Neuron (in vitro differentiated cells): ENCODE measurements around the gene CHI3L1.

Source experiments
- H2AFZ ChIP-seq: one replicate; pipeline ENCODE4 v1.6.1; 2013; ENCODE audit warnings: low read depth, mild to moderate bottlenecking, inconsistent platforms, low read length, moderate library complexity
- H3K27me3 ChIP-seq: one replicate; pipeline ENCODE4 v1.6.1; 2013; ENCODE audit warnings: low read length; ENCODE audit not compliant: insufficient read depth
- H3K36me3 ChIP-seq: one replicate; pipeline ENCODE4 v1.6.1; 2013; ENCODE audit warnings: low read length; ENCODE audit not compliant: insufficient read depth
- H3K4me1 ChIP-seq: one replicate; pipeline ENCODE4 v1.6.1; 2013; ENCODE audit warnings: low read length; ENCODE audit not compliant: insufficient read depth
- H3K4me3 ChIP-seq: 2 replicates; pipeline ENCODE4 v1.5.1; 2013; ENCODE audit warnings: mild to moderate bottlenecking, low read length, moderate library complexity
- H3K9me3 ChIP-seq: one replicate; pipeline ENCODE4 v1.6.1; 2013; ENCODE audit warnings: low read length

The CHI3L1 gene

GRCh38 chr1:203144661-203145060, 41.8 kb downstream of the CHI3L1 start:
- H3K27me3 ChIP-seq: no peaks in the 10 kb centered on the region
- H2AFZ ChIP-seq: no peak overlapping the region
- no peak overlapping the region for H3K4me3 ChIP-seq
- peaks cover 11% of the 10 kb centered on the region for H3K4me1 ChIP-seq
- no peaks in the 10 kb centered on the region for H3K9me3 ChIP-seq
- H3K36me3 ChIP-seq: no peaks in the 10 kb centered on the region

GRCh38 chr1:203143641-203144040, 42.9 kb downstream of the CHI3L1 start:
- Histone ChIP-seq H3K27me3 (no peaks in the 10 kb centered on the region), H3K4me3 (no peak overlapping the region), H2AFZ (no peak overlapping the region), H3K9me3 (no peaks in the 10 kb centered on the region), H3K4me1 (peaks cover 11% of the 10 kb centered on the region), H3K36me3 (no peaks in the 10 kb centered on the region)

- Histone ChIP-seq H2AFZ (no peak overlapping the region), H3K27me3 (no peaks in the 10 kb centered on the region), H3K4me3 (no peak overlapping the region), H3K4me1 (peaks cover 10% of the 10 kb centered on the region), H3K36me3 (no peaks in the 10 kb centered on the region), H3K9me3 (no peaks in the 10 kb centered on the region)
Measured at GRCh38 chr1:203142684-203143408, 43.7 kb downstream of the CHI3L1 start.

- Histone ChIP-seq H2AFZ (no peak overlapping the region), H3K36me3 (no peaks in the 10 kb centered on the region), H3K4me3 (no peak overlapping the region), H3K9me3 (no peaks in the 10 kb centered on the region), H3K4me1 (peaks cover 3% of the 10 kb centered on the region), H3K27me3 (no peaks in the 10 kb centered on the region)
Measured at GRCh38 chr1:203142124-203142523, 44.4 kb downstream of the CHI3L1 start.

- H3K4me1 ChIP-seq: no peaks in the 10 kb centered on the region
- no peak overlapping the region for H2AFZ ChIP-seq
- H3K27me3 ChIP-seq: no peaks in the 10 kb centered on the region
- H3K36me3 ChIP-seq: no peaks in the 10 kb centered on the region
- no peaks in the 10 kb centered on the region for H3K9me3 ChIP-seq
- H3K4me3 ChIP-seq: no peak overlapping the region
Measured at GRCh38 chr1:203140743-203141520, 45.6 kb downstream of the CHI3L1 start.

GRCh38 chr1:203139976-203140475, 46.5 kb downstream of the CHI3L1 start:
- H2AFZ ChIP-seq: no peak overlapping the region
- no peak overlapping the region for H3K4me3 ChIP-seq
- no peaks in the 10 kb centered on the region for H3K27me3 ChIP-seq
- no peaks in the 10 kb centered on the region for H3K9me3 ChIP-seq
- no peaks in the 10 kb centered on the region for H3K36me3 ChIP-seq
- no peaks in the 10 kb centered on the region for H3K4me1 ChIP-seq

- no peaks in the 10 kb centered on the region for H3K4me1 ChIP-seq
Measured at GRCh38 chr1:203138066-203138465, 48.4 kb downstream of the CHI3L1 start.

GRCh38 chr1:203137324-203137723, 49.2 kb downstream of the CHI3L1 start:
- H3K9me3 ChIP-seq: no peaks in the 10 kb centered on the region
- H3K36me3 ChIP-seq: no peaks in the 10 kb centered on the region

More at GRCh38 chr1:203138066-203138465, 48.4 kb downstream of the CHI3L1 start:
- Histone ChIP-seq H3K9me3 (no peaks in the 10 kb centered on the region), H3K4me3 (no peak overlapping the region), H2AFZ (no peak overlapping the region), H3K27me3 (no peaks in the 10 kb centered on the region), H3K36me3 (no peaks in the 10 kb centered on the region)

GRCh38 chr1:203136409-203137042, 50.0 kb downstream of the CHI3L1 start:
- no peaks in the 10 kb centered on the region for H3K9me3 ChIP-seq
- H2AFZ ChIP-seq: no peak overlapping the region
- no peaks in the 10 kb centered on the region for H3K4me1 ChIP-seq

More at GRCh38 chr1:203137324-203137723, 49.2 kb downstream of the CHI3L1 start:
- Histone ChIP-seq H3K4me3 (no peak overlapping the region), H3K27me3 (no peaks in the 10 kb centered on the region), H2AFZ (no peak overlapping the region), H3K4me1 (no peaks in the 10 kb centered on the region)

GRCh38 chr1:203135636-203136305, 50.7 kb downstream of the CHI3L1 start:
- no peaks in the 10 kb centered on the region for H3K36me3 ChIP-seq
- no peaks in the 10 kb centered on the region for H3K27me3 ChIP-seq
- H3K4me1 ChIP-seq: no peaks in the 10 kb centered on the region
- no peak overlapping the region for H2AFZ ChIP-seq
- H3K4me3 ChIP-seq: no peak overlapping the region
- no peaks in the 10 kb centered on the region for H3K9me3 ChIP-seq

More at GRCh38 chr1:203136409-203137042, 50.0 kb downstream of the CHI3L1 start:
- no peaks in the 10 kb centered on the region for H3K27me3 ChIP-seq
- no peak overlapping the region for H3K4me3 ChIP-seq
- H3K36me3 ChIP-seq: no peaks in the 10 kb centered on the region

GRCh38 chr1:203133970-203134725, 52.4 kb downstream of the CHI3L1 start:
- Histone ChIP-seq H3K4me1 (no peaks in the 10 kb centered on the region), H3K27me3 (no peaks in the 10 kb centered on the region), H2AFZ (no peak overlapping the region), H3K36me3 (no peaks in the 10 kb centered on the region), H3K4me3 (no peak overlapping the region), H3K9me3 (no peaks in the 10 kb centered on the region)

GRCh38 chr1:203131548-203132200, 54.8 kb downstream of the CHI3L1 start:
- Histone ChIP-seq H3K36me3 (no peaks in the 10 kb centered on the region), H2AFZ (no peak overlapping the region), H3K4me3 (no peak overlapping the region), H3K9me3 (no peaks in the 10 kb centered on the region), H3K4me1 (peaks cover 4% of the 10 kb centered on the region), H3K27me3 (peaks cover 22% of the 10 kb centered on the region)
